ENCODE results near the gene SMARCA2. TPM values are rescaled to one million over a fixed set of nuclear protein-coding genes. Genes with fewer than 3 reads are reported as not detected.
A peak's percentile ranks its signal among the peaks of the same experiment; 100 is the strongest.

The SMARCA2 gene
- total and polyA plus RNA-seq, 9 donors, result 78.4 to 149 (median 95.6) TPM

- no peak for DNase-seq
- WGBS (ENCODE audit: insufficient coverage), result 71% methylated on average over 7 of the region's 7 CpGs
- H3K27ac ChIP-seq (ENCODE audit: low read length), result no peak overlapping the region
- H3K36me3 ChIP-seq (ENCODE audit: control insufficient read depth, insufficient read depth, low read length), result peaks cover 2% of the 10 kb centered on the region
- H3K4me1 ChIP-seq (ENCODE audit: control insufficient read depth, insufficient read depth, low read length), result peaks cover 11% of the 10 kb centered on the region
- no peak overlapping the region for H3K4me3 ChIP-seq (ENCODE audit: low read length)
- H3K9me3 ChIP-seq (replicated peaks; ENCODE audit: control insufficient read depth, low read depth, low read length), result no peaks in the 10 kb centered on the region
- no peaks in the 10 kb centered on the region for H3K27me3 ChIP-seq (ENCODE audit: control insufficient read depth, insufficient read depth, low read length)
Observed at GRCh38 chr9:2021731-2022130, 6.6 kb downstream of the SMARCA2 start.

- no peaks in the 10 kb centered on the region for H3K9me3 ChIP-seq (replicated peaks; ENCODE audit: control insufficient read depth, low read depth, low read length)
- peaks cover 2% of the 10 kb centered on the region for H3K36me3 ChIP-seq (ENCODE audit: control insufficient read depth, insufficient read depth, low read length)
- WGBS (ENCODE audit: insufficient coverage), result 100% methylated on average over 1 of the region's 1 CpG
- peaks cover 11% of the 10 kb centered on the region for H3K4me1 ChIP-seq (ENCODE audit: control insufficient read depth, insufficient read depth, low read length)
- H3K27me3 ChIP-seq (ENCODE audit: control insufficient read depth, insufficient read depth, low read length), result no peaks in the 10 kb centered on the region
- H3K27ac ChIP-seq (ENCODE audit: low read length), result no peak overlapping the region
- no peak for DNase-seq
- no peak overlapping the region for H3K4me3 ChIP-seq (ENCODE audit: low read length)
Observed at GRCh38 chr9:2022560-2022959, 7.4 kb downstream of the SMARCA2 start.

GRCh38 chr9:2023042-2023441, 7.9 kb downstream of the SMARCA2 start:
- H3K4me3 ChIP-seq (ENCODE audit: low read length), result no peak overlapping the region
- no peaks in the 10 kb centered on the region for H3K9me3 ChIP-seq (replicated peaks; ENCODE audit: control insufficient read depth, low read depth, low read length)
- no peak overlapping the region for H3K27ac ChIP-seq (ENCODE audit: low read length)
- no peaks in the 10 kb centered on the region for H3K27me3 ChIP-seq (ENCODE audit: control insufficient read depth, insufficient read depth, low read length)
- peaks cover 2% of the 10 kb centered on the region for H3K36me3 ChIP-seq (ENCODE audit: control insufficient read depth, insufficient read depth, low read length)
- no peak for DNase-seq
- peaks cover 14% of the 10 kb centered on the region for H3K4me1 ChIP-seq (ENCODE audit: control insufficient read depth, insufficient read depth, low read length)
- WGBS (ENCODE audit: insufficient coverage), result 20% methylated on average over 1 of the region's 3 CpGs

- WGBS (ENCODE audit: insufficient coverage), result no CpG with 5 or more reads among the region's 5 CpGs
- no peak overlapping the region for H3K4me3 ChIP-seq (ENCODE audit: low read length)
Observed at GRCh38 chr9:2023532-2023931, 8.4 kb downstream of the SMARCA2 start.

GRCh38 chr9:2024888-2025782, 10.0 kb downstream of the SMARCA2 start:
- no CpG with 5 or more reads among the region's 5 CpGs for WGBS (ENCODE audit: insufficient coverage)
- no peaks in the 10 kb centered on the region for H3K9me3 ChIP-seq (replicated peaks; ENCODE audit: control insufficient read depth, low read depth, low read length)
- peaks cover 7% of the 10 kb centered on the region for H3K36me3 ChIP-seq (ENCODE audit: control insufficient read depth, insufficient read depth, low read length)
- H3K4me1 ChIP-seq (ENCODE audit: control insufficient read depth, insufficient read depth, low read length), result peaks cover 8% of the 10 kb centered on the region
- H3K27me3 ChIP-seq (ENCODE audit: control insufficient read depth, insufficient read depth, low read length), result no peaks in the 10 kb centered on the region
- H3K4me3 ChIP-seq (ENCODE audit: low read length), result no peak overlapping the region
- H3K27ac ChIP-seq (ENCODE audit: low read length), result no peak overlapping the region
- DNase-seq, result no peak

More at GRCh38 chr9:2023532-2023931, 8.4 kb downstream of the SMARCA2 start:
- no peaks in the 10 kb centered on the region for H3K27me3 ChIP-seq (ENCODE audit: control insufficient read depth, insufficient read depth, low read length)
- DNase-seq, result no peak
- peak overlapping the region; percentile 47 for H3K27ac ChIP-seq (ENCODE audit: low read length)
- H3K9me3 ChIP-seq (replicated peaks; ENCODE audit: control insufficient read depth, low read depth, low read length), result no peaks in the 10 kb centered on the region
- H3K4me1 ChIP-seq (ENCODE audit: control insufficient read depth, insufficient read depth, low read length), result peaks cover 15% of the 10 kb centered on the region
- peaks cover 2% of the 10 kb centered on the region for H3K36me3 ChIP-seq (ENCODE audit: control insufficient read depth, insufficient read depth, low read length)

- WGBS (ENCODE audit: insufficient coverage), result no CpG with 5 or more reads among the region's 9 CpGs
- Histone ChIP-seq H3K9me3 (replicated peaks; ENCODE audit: control insufficient read depth, low read depth, low read length) (no peaks in the 10 kb centered on the region), H3K36me3 (ENCODE audit: control insufficient read depth, insufficient read depth, low read length) (peaks cover 9% of the 10 kb centered on the region), H3K4me1 (ENCODE audit: control insufficient read depth, insufficient read depth, low read length) (peaks cover 8% of the 10 kb centered on the region), H3K4me3 (ENCODE audit: low read length) (no peak overlapping the region), H3K27me3 (ENCODE audit: control insufficient read depth, insufficient read depth, low read length) (no peaks in the 10 kb centered on the region), H3K27ac (ENCODE audit: low read length) (peak overlapping the region; percentile 57)
- DNase-seq, result peak; percentile 40
Observed at GRCh38 chr9:2026220-2026997, 11.3 kb downstream of the SMARCA2 start.

- H3K4me3 ChIP-seq (ENCODE audit: low read length), result no peak overlapping the region
- H3K27me3 ChIP-seq (ENCODE audit: control insufficient read depth, insufficient read depth, low read length), result no peaks in the 10 kb centered on the region
- no peak for DNase-seq
- no peak overlapping the region for H3K27ac ChIP-seq (ENCODE audit: low read length)
- peaks cover 9% of the 10 kb centered on the region for H3K36me3 ChIP-seq (ENCODE audit: control insufficient read depth, insufficient read depth, low read length)
- no peaks in the 10 kb centered on the region for H3K9me3 ChIP-seq (replicated peaks; ENCODE audit: control insufficient read depth, low read depth, low read length)
- H3K4me1 ChIP-seq (ENCODE audit: control insufficient read depth, insufficient read depth, low read length), result peaks cover 10% of the 10 kb centered on the region
- 88% methylated on average over 1 of the region's 5 CpGs for WGBS (ENCODE audit: insufficient coverage)
Observed at GRCh38 chr9:2027543-2028160, 12.5 kb downstream of the SMARCA2 start.

GRCh38 chr9:2028888-2029287, 13.7 kb downstream of the SMARCA2 start:
- Histone ChIP-seq H3K36me3 (ENCODE audit: control insufficient read depth, insufficient read depth, low read length) (peaks cover 21% of the 10 kb centered on the region), H3K27ac (ENCODE audit: low read length) (no peak overlapping the region), H3K4me1 (ENCODE audit: control insufficient read depth, insufficient read depth, low read length) (peaks cover 10% of the 10 kb centered on the region), H3K9me3 (replicated peaks; ENCODE audit: control insufficient read depth, low read depth, low read length) (no peaks in the 10 kb centered on the region), H3K27me3 (ENCODE audit: control insufficient read depth, insufficient read depth, low read length) (no peaks in the 10 kb centered on the region), H3K4me3 (ENCODE audit: low read length) (no peak overlapping the region)
- WGBS (ENCODE audit: insufficient coverage), result 33% methylated on average over 4 of the region's 7 CpGs
- no peak for DNase-seq

GRCh38 chr9:2029666-2030170, 14.6 kb downstream of the SMARCA2 start:
- WGBS (ENCODE audit: insufficient coverage), result 31% methylated on average over 2 of the region's 2 CpGs
- Histone ChIP-seq H3K27me3 (ENCODE audit: control insufficient read depth, insufficient read depth, low read length) (no peaks in the 10 kb centered on the region), H3K4me3 (ENCODE audit: low read length) (no peak overlapping the region), H3K36me3 (ENCODE audit: control insufficient read depth, insufficient read depth, low read length) (peaks cover 25% of the 10 kb centered on the region), H3K4me1 (ENCODE audit: control insufficient read depth, insufficient read depth, low read length) (peaks cover 10% of the 10 kb centered on the region), H3K27ac (ENCODE audit: low read length) (no peak overlapping the region), H3K9me3 (replicated peaks; ENCODE audit: control insufficient read depth, low read depth, low read length) (no peaks in the 10 kb centered on the region)
- DNase-seq, result peak; percentile 30

GRCh38 chr9:2032234-2032633, 17.1 kb downstream of the SMARCA2 start:
- Histone ChIP-seq H3K4me3 (ENCODE audit: low read length) (no peak overlapping the region), H3K36me3 (ENCODE audit: control insufficient read depth, insufficient read depth, low read length) (peaks cover 25% of the 10 kb centered on the region), H3K27ac (ENCODE audit: low read length) (no peak overlapping the region), H3K4me1 (ENCODE audit: control insufficient read depth, insufficient read depth, low read length) (peaks cover 6% of the 10 kb centered on the region), H3K9me3 (replicated peaks; ENCODE audit: control insufficient read depth, low read depth, low read length) (no peaks in the 10 kb centered on the region), H3K27me3 (ENCODE audit: control insufficient read depth, insufficient read depth, low read length) (no peaks in the 10 kb centered on the region)
- WGBS (ENCODE audit: insufficient coverage), result 28% methylated on average over 4 of the region's 5 CpGs
- peak; percentile 37 for DNase-seq
